Keratinocyte (primary cell): Measurements from ENCODE around the gene PHACTR1.

ENCODE experiments used
- EZH2 ChIP-seq: IDR thresholded peaks from one replicate; pipeline ENCODE4 v1.6.1; 2012; ENCODE audit warnings: inconsistent platforms, mild to moderate bottlenecking, low read length, moderate library complexity
- TF ChIP-seq, protein P1 (sequence below), 3 experiments: IDR thresholded peaks in 1 of 3; conservative IDR thresholded peaks in 1 of 3; optimal IDR thresholded peaks in 1 of 3; 2 replicates in 2 of 3; 3 replicates in 1 of 3; pipeline versions ENCODE3 to v1.5.1; 2011; ENCODE audit warnings: low read length in 3 of 3, mild to moderate bottlenecking in 3 of 3, moderate library complexity in 2 of 3, control low read depth in 1 of 3, inconsistent platforms in 1 of 3; ENCODE audit not compliant: insufficient read depth in 2 of 3; ENCODE audit errors: extremely low read depth in 1 of 3

DNA sequence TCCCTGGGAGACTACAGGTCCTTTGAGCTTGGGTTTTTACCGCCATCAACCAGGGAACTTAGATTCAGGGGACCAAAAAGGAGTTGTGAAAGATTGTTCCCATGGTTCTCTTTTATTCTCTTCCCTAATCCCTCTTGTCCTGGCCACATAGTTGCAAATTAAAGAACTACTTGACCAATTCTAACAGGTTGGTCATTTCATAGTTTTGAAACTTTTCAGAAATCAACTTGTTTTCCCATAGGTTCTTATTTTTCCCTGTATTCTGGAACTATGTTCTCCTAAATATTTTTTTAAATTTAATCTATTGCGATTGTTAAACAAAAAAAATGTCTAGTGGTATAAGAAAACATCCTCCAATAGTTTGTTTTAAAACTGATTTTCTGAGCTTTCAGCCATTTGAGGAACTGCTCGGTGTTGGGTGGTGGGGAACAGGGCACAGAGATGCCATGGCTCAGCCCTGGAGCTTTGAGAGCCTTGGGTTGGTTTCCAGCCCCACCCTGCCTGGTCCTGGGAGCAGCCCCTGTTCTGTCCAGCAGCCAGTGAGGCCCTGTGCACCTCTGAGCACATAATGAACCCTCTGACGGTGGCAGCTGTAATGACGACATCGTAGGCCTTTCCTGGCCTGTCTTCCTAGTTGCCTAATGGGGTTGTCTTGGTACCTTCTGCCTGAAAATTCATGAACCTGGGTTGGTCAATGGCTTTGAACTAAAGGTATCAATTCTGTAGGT, 558.3 kb downstream of the PHACTR1 start:
- TF ChIP-seq, protein P1, sequence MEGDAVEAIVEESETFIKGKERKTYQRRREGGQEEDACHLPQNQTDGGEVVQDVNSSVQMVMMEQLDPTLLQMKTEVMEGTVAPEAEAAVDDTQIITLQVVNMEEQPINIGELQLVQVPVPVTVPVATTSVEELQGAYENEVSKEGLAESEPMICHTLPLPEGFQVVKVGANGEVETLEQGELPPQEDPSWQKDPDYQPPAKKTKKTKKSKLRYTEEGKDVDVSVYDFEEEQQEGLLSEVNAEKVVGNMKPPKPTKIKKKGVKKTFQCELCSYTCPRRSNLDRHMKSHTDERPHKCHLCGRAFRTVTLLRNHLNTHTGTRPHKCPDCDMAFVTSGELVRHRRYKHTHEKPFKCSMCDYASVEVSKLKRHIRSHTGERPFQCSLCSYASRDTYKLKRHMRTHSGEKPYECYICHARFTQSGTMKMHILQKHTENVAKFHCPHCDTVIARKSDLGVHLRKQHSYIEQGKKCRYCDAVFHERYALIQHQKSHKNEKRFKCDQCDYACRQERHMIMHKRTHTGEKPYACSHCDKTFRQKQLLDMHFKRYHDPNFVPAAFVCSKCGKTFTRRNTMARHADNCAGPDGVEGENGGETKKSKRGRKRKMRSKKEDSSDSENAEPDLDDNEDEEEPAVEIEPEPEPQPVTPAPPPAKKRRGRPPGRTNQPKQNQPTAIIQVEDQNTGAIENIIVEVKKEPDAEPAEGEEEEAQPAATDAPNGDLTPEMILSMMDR (optimal IDR thresholded peaks at IDR 0.05 in 1 of 3, IDR thresholded peaks at IDR 0.05 in 1 of 3, conservative IDR thresholded peaks at IDR 0.05 in 1 of 3; ENCODE audit: extremely low read depth in 1 of 3, insufficient read depth in 2 of 3, low read length in 3 of 3): no peak
- no peak for TF ChIP-seq EZH2
